ENCODE results near the gene GPR3. TPM values are rescaled to one million over a fixed set of nuclear protein-coding genes. Genes with fewer than 3 reads are reported as not detected.
A peak's percentile ranks its signal among the peaks of the same experiment; 100 is the strongest.

Gene GPR3
- total and polyA plus RNA-seq, 10 of the 15 experiments (the other 5 are each of a cell fraction or from before 2014, with no cell fraction given) = 0.33 to 1.4 (median 0.63) TPM; not detected in 3

DNA sequence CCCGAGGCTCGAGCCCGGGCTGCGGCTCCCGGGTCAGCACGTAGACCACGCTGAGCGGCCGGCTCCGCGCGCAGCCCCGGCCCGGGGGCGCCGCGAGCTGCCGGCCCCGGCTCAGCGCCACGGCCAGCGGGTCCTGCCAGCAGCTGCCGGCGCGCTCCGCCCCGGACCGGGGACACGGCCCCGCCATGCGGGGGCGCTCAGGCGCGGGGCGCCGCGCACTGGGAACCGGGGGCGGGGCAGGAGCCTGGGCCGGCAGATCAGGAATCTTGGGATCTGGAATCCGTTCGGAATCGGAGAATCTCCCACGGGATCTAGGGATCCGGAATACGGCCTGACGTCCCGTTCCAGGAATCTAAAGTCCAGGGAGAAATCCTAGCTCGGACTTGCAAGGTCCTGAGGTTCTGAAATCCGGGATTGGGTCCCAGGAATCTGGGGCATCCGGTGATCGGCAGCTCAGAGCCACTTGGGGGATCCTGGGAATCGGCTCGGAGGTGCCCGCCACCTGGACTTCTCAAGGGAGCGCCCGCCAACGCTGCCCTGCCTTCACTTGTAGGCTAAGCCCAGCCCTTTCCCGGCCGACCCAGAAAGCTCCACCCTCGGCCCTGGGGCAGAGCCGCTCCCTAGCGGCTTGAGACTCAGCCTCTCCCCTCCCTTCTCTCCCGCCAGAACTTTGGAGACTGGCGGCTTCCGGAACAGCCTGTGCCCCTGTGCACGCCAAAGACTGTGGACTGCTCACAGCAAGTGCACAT is 25.8 kb upstream of the GPR3 start, which contains the start of gene MAP3K6 (continued):
- TF ChIP-seq NFIC (IDR thresholded peaks at IDR 0.05; ENCODE audit: low read depth, low read length) (no peak), BACH1 (IDR thresholded peaks at IDR 0.05; ENCODE audit: borderline replicate concordance) (0 out of 2 replicates have a peak, but pooled peaks have one; percentile 26), YBX1 (IDR thresholded peaks at IDR 0.05) (no peak), CBX5 (IDR thresholded peaks at IDR 0.05; ENCODE audit: low read depth) (no peak), EGR1 (IDR thresholded peaks at IDR 0.05; ENCODE audit: borderline replicate concordance in 1 of 2, low read depth in 2 of 2, low read length in 2 of 2) (peak in 1 of 2 experiments; percentile 62; a peak in 2 of 3 replicates), ZBED1 (IDR thresholded peaks at IDR 0.05; ENCODE audit: borderline replicate concordance) (no peak), ETV6 (conservative IDR thresholded peaks at IDR 0.05 in 1 of 2, IDR thresholded peaks at IDR 0.05 in 1 of 2; ENCODE audit: borderline replicate concordance in 1 of 2, low read depth in 1 of 2) (no peak), SMARCA5 (IDR thresholded peaks at IDR 0.05) (peak; percentile 81; the same call in 1 of the 2 replicates), IKZF1 (conservative IDR thresholded peaks at IDR 0.05) (peak; percentile 94)
- TF ChIP-seq, protein P1, sequence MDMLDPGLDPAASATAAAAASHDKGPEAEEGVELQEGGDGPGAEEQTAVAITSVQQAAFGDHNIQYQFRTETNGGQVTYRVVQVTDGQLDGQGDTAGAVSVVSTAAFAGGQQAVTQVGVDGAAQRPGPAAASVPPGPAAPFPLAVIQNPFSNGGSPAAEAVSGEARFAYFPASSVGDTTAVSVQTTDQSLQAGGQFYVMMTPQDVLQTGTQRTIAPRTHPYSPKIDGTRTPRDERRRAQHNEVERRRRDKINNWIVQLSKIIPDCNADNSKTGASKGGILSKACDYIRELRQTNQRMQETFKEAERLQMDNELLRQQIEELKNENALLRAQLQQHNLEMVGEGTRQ (IDR thresholded peaks at IDR 0.05; ENCODE audit: borderline replicate concordance, low read depth, low read length) = no peak

DNA sequence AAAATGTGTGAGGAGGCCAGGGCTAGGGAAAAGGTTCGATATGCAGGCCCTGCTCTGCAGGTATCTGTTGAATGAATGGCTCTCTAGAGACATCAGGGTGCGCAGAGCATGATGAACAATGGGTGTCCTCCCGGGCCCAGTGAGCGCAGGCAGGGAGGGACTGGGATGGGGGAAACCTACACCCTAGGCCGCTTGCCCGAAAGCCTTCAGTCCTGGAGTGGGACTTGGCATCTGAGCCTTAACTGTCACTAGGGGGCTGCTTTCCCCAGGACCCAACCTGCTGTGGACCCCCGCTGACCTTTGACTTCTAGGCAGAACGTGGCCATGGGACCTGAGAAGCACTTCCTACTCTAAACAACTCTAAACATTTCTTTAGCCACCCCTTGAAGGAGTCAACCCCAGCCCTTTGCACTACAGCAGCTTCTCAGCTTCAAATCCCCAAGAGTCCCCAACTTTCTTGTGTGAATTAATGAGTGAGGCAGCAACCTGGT is 25.2 kb upstream of the GPR3 start:
- DNase-seq (ENCODE audit: low read depth, low spot score) = no peak
- POLR2A ChIA-PET = interaction anchor here (1.2 kb wide), 1 partner anchor 29 kb away, joined by 3 read pairs; no protein-coding TSS in a partner anchor
- SMC1A ChIA-PET (ENCODE audit: uncharacterized antibody, unreplicated experiment) = interaction anchor here (0.8 to 3.3 kb wide), 5 partner anchors 10 to 68 kb away, joined by 3 to 27 read pairs (median 3); partner anchors contain the start of gene GPR3
- Histone ChIP-seq H2AFZ (ENCODE audit: control insufficient read depth, low read depth, low read length) (no peak overlapping the region), H4K20me1 (ENCODE audit: control insufficient read depth, insufficient read depth) (no peaks in the 10 kb centered on the region; the same call in 1 of the 2 replicates), H3K9ac (ENCODE audit: control insufficient read depth, insufficient read depth, low read length) (no peak overlapping the region), H3K4me3 (no peak overlapping the region), H3K4me2 (ENCODE audit: control insufficient read depth, insufficient read depth) (no peak overlapping the region; the same call in 1 of the 2 replicates), H3K36me3 (ENCODE audit: control insufficient read depth in 2 of 2, insufficient read depth in 2 of 2, low read length in 1 of 2) (no peaks in the 10 kb centered on the region), H3K79me2 (ENCODE audit: control insufficient read depth, insufficient read depth, low read length) (no peaks in the 10 kb centered on the region), H3K27ac (ENCODE audit: control insufficient read depth, insufficient read depth) (no peak overlapping the region), H3K27me3 (replicated peaks in 1 of 2; ENCODE audit: control insufficient read depth in 2 of 2, insufficient read depth in 2 of 2, low read length in 1 of 2) (no peaks in the 10 kb centered on the region), H3K4me1 (ENCODE audit: control insufficient read depth, insufficient read depth, low read length) (peaks cover 15% of the 10 kb centered on the region), H3K9me3 (replicated peaks; ENCODE audit: control insufficient read depth, insufficient read depth, low read length) (no peaks in the 10 kb centered on the region)
- CTCF ChIA-PET = interaction anchor here (0.8 to 4.7 kb wide), 15 partner anchors 9 to 239 kb away, joined by 3 to 40 read pairs (median 6); partner anchors contain the start of genes GPR3 and SYTL1
- intact Hi-C loops (cut with micrococcal nuclease; ENCODE audit: unreplicated experiment) = loop anchor here (5.0 kb wide), 1 partner anchor 45 kb away; the partner anchor contains the start of gene TMEM222
- in situ Hi-C loops (cut with MboI) = no loop called here
- RAD21 ChIA-PET (ENCODE audit: unreplicated experiment) = interaction anchor here (1.4 to 2.1 kb wide), 2 partner anchors 20 to 116 kb away, joined by 4 to 16 read pairs; no protein-coding TSS in a partner anchor
- ATAC-seq = no peak
- TF ChIP-seq NR2F1 (conservative IDR thresholded peaks at IDR 0.05) (peak; percentile 50), SREBF1 (IDR thresholded peaks at IDR 0.05; ENCODE audit: low read length) (no peak), HDAC6 (IDR thresholded peaks at IDR 0.05; ENCODE audit: unreplicated experiment) (no peak), NBN (IDR thresholded peaks at IDR 0.05) (0 out of 2 replicates have a peak, but pooled peaks have one; percentile 30)
- TF ChIP-seq, protein P2, sequence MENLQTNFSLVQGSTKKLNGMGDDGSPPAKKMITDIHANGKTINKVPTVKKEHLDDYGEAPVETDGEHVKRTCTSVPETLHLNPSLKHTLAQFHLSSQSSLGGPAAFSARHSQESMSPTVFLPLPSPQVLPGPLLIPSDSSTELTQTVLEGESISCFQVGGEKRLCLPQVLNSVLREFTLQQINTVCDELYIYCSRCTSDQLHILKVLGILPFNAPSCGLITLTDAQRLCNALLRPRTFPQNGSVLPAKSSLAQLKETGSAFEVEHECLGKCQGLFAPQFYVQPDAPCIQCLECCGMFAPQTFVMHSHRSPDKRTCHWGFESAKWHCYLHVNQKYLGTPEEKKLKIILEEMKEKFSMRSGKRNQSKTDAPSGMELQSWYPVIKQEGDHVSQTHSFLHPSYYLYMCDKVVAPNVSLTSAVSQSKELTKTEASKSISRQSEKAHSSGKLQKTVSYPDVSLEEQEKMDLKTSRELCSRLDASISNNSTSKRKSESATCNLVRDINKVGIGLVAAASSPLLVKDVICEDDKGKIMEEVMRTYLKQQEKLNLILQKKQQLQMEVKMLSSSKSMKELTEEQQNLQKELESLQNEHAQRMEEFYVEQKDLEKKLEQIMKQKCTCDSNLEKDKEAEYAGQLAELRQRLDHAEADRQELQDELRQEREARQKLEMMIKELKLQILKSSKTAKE (IDR thresholded peaks at IDR 0.05; ENCODE audit: low read depth, poor library complexity, severe bottlenecking) = no peak
- no peak for FAIRE-seq
- WGBS (ENCODE audit: insufficient coverage, insufficient replicate concordance, low lambda C conversion rate, missing lambda C conversion rate) = 57% methylated on average over 8 of the region's 8 CpGs
- BruUV-seq (replicated peaks) = no TSS peak
